Keratinocyte (primary cell): ENCODE measurements around the gene HES3.

Experiments used
- EZH2 ChIP-seq: IDR thresholded peaks from one replicate; pipeline ENCODE4 v1.6.1; 2012; ENCODE audit warnings: inconsistent platforms, mild to moderate bottlenecking, low read length, moderate library complexity
- TF ChIP-seq, protein P1 (sequence below), 3 experiments: IDR thresholded peaks in 1 of 3; conservative IDR thresholded peaks in 1 of 3; optimal IDR thresholded peaks in 1 of 3; 2 replicates in 2 of 3; 3 replicates in 1 of 3; pipeline versions ENCODE3 to v1.5.1; 2011; ENCODE audit warnings: low read length in 3 of 3, mild to moderate bottlenecking in 3 of 3, moderate library complexity in 2 of 3, control low read depth in 1 of 3, inconsistent platforms in 1 of 3; ENCODE audit not compliant: insufficient read depth in 2 of 3; ENCODE audit errors: extremely low read depth in 1 of 3

DNA sequence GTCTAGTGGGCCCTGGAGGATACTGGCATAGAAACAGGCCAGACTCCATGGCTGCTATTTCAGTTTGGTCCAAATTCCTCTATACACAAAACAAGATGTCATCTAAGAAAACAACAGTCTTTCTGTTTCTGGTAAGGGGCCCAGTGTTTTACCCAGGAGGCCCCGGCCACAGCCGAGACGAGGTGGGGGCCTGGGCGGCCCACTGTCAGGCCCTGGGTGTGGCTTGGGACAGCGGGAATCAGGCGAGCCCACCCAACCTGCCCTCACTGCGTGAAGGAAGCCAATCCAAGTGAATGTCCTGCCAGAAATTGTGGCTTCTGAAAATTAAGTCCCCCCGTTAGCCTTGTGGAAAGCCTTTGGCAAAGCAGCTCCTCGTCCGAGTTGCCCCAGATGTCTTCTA is 48.1 kb downstream of the HES3 start:
- TF ChIP-seq, protein P1, sequence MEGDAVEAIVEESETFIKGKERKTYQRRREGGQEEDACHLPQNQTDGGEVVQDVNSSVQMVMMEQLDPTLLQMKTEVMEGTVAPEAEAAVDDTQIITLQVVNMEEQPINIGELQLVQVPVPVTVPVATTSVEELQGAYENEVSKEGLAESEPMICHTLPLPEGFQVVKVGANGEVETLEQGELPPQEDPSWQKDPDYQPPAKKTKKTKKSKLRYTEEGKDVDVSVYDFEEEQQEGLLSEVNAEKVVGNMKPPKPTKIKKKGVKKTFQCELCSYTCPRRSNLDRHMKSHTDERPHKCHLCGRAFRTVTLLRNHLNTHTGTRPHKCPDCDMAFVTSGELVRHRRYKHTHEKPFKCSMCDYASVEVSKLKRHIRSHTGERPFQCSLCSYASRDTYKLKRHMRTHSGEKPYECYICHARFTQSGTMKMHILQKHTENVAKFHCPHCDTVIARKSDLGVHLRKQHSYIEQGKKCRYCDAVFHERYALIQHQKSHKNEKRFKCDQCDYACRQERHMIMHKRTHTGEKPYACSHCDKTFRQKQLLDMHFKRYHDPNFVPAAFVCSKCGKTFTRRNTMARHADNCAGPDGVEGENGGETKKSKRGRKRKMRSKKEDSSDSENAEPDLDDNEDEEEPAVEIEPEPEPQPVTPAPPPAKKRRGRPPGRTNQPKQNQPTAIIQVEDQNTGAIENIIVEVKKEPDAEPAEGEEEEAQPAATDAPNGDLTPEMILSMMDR (optimal IDR thresholded peaks at IDR 0.05 in 1 of 3, IDR thresholded peaks at IDR 0.05 in 1 of 3, conservative IDR thresholded peaks at IDR 0.05 in 1 of 3; ENCODE audit: extremely low read depth in 1 of 3, insufficient read depth in 2 of 3, low read length in 3 of 3): no peak
- TF ChIP-seq EZH2: no peak
